IPS DF 4.7 (cell line): ENCODE results near the gene NFYA.
A peak's percentile ranks its signal among the peaks of the same experiment; 100 is the strongest.

ENCODE experiments used
- DNase-seq: peaks from one replicate; pipeline ENCODE4 v3.0.0-alpha.2; 2013; ENCODE audit warnings: low spot score; ENCODE audit errors: extremely low read depth

The NFYA gene

DNA sequence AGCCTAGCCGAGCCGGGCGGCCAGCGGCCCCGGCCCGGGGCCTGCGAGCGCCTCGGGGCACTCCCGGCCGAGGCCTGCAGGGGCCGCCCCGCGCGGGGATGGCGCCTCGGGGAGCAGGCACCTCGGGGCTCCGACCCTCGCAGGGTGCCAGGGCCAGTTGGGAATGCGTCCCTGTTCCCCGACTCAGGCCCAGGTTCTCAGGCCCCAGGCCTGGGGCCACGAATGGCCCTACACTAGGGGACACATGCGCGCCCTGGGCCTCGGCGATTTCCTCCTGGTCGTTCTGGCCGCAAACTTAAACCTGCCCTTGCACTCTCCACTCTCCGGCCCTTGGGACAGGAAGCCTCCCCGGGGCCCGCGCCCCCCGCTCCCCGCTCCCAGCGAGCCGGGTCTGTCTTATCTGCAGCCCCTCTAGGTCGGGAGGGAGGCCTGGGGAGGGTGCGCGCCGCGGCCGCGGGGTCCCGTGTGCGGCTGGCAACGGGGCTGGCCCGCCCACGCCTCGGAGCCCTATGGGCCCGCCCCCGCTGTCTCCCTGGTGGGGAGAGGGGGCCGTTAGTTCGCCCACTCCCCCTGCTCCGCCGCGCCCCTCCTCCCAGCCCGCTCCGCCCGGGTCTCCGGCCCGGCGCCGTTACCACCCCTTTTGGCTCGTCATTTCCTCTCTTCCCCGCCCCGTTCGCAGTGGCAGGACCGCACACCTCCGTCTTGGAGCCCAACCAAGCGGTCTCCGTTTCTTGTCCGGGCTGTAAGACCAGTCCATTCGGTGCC lies 611 bp downstream of the NFYA start:
- no peak for DNase-seq

DNA sequence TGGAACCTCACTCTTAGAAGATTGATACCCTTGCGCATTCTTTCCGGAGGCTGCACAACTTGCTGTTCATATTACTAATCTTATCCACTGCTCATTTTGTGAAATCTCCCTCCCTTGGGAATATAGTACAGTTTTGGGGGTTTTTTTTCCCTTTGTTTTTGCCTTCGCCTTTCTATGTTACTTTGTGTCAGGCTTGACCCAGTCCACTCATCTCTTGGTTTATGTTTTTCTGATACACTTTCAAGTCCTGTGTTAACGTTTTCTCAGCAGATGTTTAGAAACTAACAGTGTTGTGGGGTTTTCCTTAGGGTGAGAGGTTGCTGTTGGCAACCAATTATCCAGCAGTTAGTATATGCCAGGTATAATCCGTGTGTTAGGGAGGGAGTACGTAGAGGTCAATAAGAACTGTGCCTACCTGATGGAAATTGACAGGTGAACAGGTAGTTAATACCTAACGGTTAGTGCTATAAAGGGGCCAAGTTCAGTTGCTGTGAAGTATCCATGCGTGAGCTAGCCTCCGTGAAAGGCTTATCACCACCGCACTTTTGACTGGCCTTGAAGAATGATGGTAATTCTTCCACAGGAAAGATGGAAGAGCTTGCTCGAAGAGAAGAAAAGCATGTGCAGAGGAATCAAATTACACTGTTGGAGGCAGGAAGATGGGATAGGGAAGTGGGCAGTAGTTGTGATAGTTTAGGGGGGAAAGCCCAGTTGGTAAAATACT lies 1.4 kb downstream of the NFYA start:
- DNase-seq, result no peak

- no peak for DNase-seq
These were observed 2.1 kb downstream of the NFYA start for GRCh38 chr6:41074692-41075436.

DNA sequence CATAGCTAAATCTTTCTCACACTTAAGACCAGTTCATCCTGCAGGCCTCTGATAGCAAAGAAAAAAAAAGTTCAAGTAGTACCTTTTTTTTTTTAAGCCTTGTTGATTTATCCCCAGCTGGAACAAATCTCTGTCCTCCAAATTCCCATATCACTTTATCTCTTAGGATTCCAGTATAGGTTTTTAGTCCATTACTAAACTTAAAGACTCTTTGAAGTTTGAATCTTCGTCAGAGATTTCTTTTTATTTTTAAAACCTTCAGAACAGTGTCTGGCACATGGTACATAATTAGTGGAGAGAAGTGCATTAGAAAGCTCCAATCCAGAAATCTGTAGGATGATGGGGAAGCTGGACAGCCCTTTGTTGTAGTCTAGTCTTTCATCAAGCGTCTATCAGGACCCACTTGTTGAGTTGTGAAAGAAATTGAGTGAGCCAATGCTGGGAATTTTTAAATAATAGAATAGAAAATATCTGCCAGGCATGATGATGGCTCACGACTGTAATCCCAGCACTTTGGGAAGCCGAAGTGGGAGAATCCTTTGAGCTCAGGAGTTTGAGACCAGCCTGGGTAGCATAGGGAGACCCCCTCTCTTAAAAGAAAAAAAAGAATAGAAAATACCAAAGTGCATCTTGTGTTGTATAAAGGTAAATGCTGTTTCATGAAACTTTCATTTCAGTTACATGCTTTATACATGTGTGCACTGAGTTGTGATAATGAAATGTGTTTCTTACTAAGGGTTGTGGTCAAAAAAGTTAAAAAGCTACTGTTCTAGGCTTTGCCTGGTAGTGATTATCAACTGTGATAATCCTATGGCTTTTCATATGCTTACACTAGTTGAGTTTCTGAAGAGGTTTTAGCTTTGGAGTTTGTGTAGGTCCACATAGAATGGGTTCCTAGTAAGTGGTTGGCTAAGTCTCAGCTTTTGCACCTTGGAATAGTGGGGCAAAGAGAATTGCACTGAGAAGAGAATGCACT lies 3.2 kb downstream of the NFYA start:
- DNase-seq, result no peak

DNA sequence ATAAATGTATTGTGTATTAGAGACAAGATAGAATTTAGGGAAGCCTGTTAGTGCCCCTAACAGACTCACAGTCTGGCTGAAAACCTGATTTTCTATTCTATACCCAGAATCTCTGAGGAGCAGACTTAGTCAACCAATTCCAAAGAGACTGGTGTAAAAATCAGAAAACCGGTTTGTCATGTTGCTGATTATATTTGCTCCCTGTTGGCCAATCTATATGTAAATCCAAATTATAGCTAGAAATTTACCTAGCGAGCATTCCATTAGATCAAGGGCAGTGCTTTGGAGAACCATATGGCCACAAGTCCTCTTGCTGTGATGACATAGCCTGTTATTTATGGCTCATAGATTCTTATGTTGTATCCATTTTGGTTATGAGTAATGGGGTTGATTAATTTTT lies 4.8 kb downstream of the NFYA start:
- no peak for DNase-seq

DNA sequence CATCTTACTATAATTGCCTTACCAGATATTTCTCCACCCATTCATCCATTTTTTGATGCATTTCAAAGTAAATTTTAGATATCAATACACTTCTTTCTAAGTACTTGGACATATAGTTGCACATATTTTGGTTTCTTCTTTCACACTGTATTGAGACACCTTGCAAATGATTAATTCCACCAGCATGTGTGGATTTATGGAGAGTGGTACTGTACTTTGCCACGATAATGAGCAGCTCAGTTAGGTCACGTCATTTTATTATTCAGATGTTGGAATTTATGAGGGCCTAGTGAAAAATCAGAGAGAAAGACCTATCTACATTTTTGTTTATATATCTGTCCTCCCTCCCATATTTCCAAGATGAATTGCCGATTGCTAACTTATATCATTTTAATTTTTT lies 5.3 kb downstream of the NFYA start:
- DNase-seq, result no peak

DNA sequence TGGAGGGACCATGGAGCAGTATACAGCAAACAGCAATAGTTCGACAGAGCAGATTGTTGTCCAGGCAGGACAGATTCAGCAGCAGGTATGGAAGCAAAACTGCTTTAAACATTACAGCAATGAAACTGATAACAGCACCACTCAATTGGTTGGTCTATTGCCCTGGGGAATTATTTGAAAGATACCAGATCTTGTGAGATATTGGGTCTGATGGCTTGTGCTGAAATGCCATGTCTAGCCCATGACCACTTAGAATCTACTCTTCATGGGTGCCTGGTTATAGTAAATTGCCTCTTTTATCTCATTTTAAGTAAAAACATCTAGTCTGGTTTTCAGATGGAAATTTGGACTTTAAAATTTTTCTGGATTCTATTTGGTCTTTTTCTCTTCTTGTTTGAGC lies 6.3 kb downstream of the NFYA start:
- no peak for DNase-seq

DNA sequence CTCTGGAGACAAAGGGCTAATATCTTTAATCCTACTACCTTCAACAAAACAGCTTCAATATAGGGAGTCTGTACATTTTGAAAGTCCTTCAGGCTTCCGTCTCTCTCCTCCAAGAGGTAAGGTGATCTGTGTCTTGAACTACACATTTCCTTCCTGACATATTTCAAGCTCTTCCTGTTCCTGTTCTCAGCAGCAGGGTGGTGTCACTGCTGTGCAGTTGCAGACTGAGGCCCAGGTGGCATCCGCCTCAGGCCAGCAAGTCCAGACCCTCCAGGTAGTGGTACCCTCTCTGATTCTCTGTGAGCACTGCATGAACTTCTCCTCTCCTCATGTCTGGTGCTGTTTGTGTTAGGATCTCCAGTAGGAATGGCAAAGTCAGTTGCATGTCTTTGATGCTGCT lies 7.8 kb downstream of the NFYA start:
- DNase-seq, result no peak

- DNase-seq, result no peak
These were observed 10.3 kb downstream of the NFYA start for GRCh38 chr6:41083072-41083471.

GRCh38 chr6:41085182-41085581 lies 12.4 kb downstream of the NFYA start:
- no peak for DNase-seq

DNA sequence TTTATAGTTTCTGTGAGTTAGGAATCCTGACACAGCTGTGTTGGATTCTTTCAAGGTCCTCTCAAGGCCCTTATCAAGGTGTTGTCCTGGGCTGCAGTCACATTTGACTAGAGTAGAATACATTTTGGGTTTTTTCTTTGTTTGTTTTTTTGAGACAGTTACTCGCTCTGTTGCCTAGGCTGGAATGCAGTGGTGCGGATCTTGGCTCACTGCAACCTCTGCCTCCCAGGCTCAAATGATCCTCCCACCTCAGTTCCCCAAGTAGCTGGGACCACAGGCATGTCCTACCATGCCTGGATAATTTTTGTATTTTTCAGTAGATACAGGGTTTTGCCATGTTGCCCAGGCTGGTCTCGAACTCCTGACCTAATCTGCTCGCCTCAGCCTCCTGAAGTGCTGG lies 15.7 kb downstream of the NFYA start:
- no peak for DNase-seq

- DNase-seq, result no peak
These were observed 18.3 kb downstream of the NFYA start for GRCh38 chr6:41090841-41091761.

DNA sequence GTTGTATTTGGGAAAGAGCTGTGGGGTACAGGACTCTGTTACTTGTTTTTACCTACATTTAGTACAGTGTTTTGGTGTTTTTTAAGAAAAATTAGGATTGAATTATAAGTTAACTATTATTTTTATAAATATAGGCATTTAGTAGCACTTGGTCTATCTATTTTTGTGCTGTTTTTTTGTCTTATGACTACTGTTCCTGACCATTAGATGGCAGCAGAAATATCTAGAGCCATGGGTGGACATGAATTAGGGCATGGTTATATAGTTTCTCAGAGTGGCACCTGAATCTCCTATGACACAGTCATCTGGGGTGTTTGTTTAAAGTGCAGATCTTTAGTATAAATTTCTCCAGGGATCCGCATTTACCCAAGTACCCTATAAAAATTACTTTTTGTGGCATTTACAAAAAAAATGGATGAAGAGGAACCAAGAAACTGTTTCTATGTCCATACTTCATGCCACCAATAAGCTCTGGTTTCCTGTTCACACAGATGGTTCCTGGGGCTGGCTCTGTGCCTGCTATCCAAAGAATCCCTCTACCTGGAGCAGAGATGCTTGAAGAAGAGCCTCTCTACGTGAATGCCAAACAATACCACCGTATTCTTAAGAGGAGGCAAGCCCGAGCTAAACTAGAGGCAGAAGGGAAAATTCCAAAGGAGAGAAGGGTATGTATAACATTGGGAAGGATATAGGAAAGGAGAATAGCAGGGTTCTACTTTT lies 19.8 kb downstream of the NFYA start:
- DNase-seq, result no peak

GRCh38 chr6:41093729-41094128 lies 21.0 kb downstream of the NFYA start:
- no peak for DNase-seq

DNA sequence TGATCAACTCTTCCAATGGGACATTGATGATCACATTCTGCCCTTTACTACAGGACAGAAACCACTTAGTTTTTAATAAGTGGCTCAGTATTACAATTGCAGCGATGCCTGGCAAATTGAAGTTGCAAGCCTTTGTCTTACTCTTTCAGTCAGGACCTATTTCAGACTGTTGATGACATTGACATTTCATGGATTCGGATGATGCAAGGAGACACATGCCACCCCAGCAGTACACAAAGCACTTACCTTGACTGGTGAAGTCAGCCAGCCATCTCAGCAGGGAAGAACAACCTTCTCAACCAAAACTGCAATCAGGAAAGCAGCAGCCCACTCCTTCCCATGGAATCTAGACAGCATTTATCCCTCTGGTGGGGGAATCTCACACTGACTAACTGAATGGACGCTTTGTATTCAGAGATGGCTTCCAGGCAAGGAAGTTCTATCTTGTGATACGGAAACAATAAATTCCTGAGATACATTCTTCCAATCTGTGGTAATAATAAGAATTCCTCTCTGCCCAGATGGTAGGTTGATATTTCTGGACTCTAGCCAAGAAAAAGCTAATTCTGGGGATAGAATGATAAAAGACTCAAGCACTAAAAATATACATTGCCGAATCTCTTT lies 24.8 kb downstream of the NFYA start:
- DNase-seq, result no peak

DNA sequence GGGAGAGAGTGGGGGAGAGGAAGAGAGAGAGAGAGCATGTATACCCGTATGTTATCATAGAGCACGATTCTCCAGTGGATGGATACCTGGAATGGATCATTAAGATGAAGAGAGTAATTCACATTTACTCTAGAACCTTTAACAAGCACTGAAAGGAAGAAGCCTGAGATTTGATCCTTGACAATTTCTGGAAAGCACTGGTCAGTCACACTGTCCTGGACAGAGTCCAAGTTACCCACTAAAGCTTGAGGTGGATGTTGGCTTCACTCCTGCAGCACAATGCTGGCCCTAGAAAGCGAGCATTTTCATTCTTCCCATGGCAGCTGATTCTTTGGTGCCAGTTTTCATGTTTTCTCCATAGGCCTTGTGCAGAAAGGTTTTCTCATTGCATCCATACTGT lies 25.6 kb downstream of the NFYA start:
- DNase-seq, result no peak

GRCh38 chr6:41100871-41101287 lies 28.1 kb downstream of the NFYA start:
- DNase-seq, result peak; percentile 92

DNA sequence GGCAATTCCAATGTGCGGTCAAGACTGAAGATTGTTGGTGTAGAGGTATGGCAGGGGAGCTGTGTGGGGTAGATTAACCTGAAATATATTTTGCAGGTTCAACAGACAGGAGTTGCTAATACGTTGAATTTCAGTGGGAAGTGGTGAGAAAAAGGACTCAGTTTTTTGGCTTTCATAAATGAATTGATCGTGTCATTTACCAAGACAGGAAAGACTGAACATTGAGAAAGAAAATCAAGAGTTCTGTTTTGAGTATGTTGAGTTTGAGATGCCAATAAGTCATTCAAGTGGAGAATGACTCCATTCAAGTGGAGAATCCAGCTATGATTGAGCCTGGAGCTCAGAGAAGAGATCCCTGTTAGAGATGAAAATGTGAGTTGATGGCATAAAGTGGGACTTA lies 31.1 kb downstream of the NFYA start:
- no peak for DNase-seq

GRCh38 chr6:41111017-41111416 lies 38.2 kb downstream of the NFYA start:
- DNase-seq, result no peak
